Measurements from ENCODE around the gene CCDC141.

The CCDC141 gene

DNA sequence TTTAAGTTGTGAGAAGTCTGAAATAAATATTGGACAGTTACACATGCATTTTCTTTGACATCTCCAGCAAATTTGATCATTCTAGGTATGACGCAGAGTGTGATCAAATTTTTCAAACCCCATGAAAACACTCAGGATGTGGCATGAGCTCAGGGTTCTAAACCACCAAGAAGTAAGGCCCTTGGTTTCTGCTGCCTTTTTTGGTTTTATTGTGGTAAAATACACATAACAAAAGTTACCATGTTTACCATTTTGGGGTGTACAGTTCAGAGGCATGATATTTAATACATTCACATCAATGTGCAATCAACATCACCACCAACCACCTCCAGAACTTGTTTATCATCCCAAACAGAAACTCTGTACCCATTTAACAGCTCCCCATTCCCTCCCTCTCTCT is 178.4 kb downstream of the CCDC141 start:
- no peaks in the 10 kb centered on the region for H3K36me3 ChIP-seq (ENCODE audit: control insufficient read depth, insufficient read depth, low read length)
- H3K4me1 ChIP-seq (ENCODE audit: control insufficient read depth, insufficient read depth, low read length): no peaks in the 10 kb centered on the region
- H3K27ac ChIP-seq (ENCODE audit: low read depth, low read length): no peak overlapping the region
- no peak overlapping the region for H3K9ac ChIP-seq (ENCODE audit: low read length)
- no peaks in the 10 kb centered on the region for H3K27me3 ChIP-seq (ENCODE audit: control insufficient read depth, insufficient read depth, low read length)
- H3K9me3 ChIP-seq (ENCODE audit: control insufficient read depth, insufficient read depth, low read depth, low read length): no peaks in the 10 kb centered on the region
- H3K4me3 ChIP-seq (ENCODE audit: low read depth, low read length): no peak overlapping the region

DNA sequence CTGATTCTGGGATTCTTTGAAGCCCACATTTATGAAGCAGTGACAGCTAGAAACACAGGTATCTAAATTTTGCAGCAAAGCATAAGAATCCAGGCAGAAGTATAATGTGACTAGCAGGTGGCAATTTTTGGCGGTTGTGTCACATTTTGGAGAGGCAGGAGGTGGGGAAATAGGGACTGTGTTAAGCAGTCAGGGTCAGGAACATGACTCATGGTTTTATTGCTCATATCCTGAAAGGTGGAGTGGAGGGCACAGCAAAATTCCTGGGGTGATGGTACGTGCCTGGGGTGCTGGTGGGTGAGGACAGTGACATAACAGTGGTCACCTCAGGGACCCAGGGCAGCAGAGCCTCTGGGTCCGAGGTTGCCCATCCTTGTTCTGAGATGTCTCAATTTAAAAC is 179.2 kb downstream of the CCDC141 start:
- Histone ChIP-seq H3K4me1 (ENCODE audit: control insufficient read depth, insufficient read depth, low read length) (no peaks in the 10 kb centered on the region), H3K9me3 (ENCODE audit: control insufficient read depth, insufficient read depth, low read depth, low read length) (no peaks in the 10 kb centered on the region), H3K4me3 (ENCODE audit: low read depth, low read length) (no peak overlapping the region), H3K27ac (ENCODE audit: low read depth, low read length) (no peak overlapping the region), H3K36me3 (ENCODE audit: control insufficient read depth, insufficient read depth, low read length) (no peaks in the 10 kb centered on the region), H3K9ac (ENCODE audit: low read length) (no peak overlapping the region), H3K27me3 (ENCODE audit: control insufficient read depth, insufficient read depth, low read length) (no peaks in the 10 kb centered on the region)

- Histone ChIP-seq H3K4me3 (ENCODE audit: low read depth, low read length) (no peak overlapping the region), H3K9ac (ENCODE audit: low read length) (no peak overlapping the region), H3K27ac (ENCODE audit: low read depth, low read length) (no peak overlapping the region), H3K36me3 (ENCODE audit: control insufficient read depth, insufficient read depth, low read length) (no peaks in the 10 kb centered on the region), H3K4me1 (ENCODE audit: control insufficient read depth, insufficient read depth, low read length) (peaks cover 15% of the 10 kb centered on the region), H3K9me3 (ENCODE audit: control insufficient read depth, insufficient read depth, low read depth, low read length) (no peaks in the 10 kb centered on the region), H3K27me3 (ENCODE audit: control insufficient read depth, insufficient read depth, low read length) (no peaks in the 10 kb centered on the region)
Measured at GRCh38 chr2:178865999-178866398, 183.9 kb downstream of the CCDC141 start.

GRCh38 chr2:178865146-178865936 is 184.6 kb downstream of the CCDC141 start:
- Histone ChIP-seq H3K9ac (ENCODE audit: low read length) (no peak overlapping the region), H3K4me3 (ENCODE audit: low read depth, low read length) (no peak overlapping the region), H3K27ac (ENCODE audit: low read depth, low read length) (no peak overlapping the region), H3K4me1 (ENCODE audit: control insufficient read depth, insufficient read depth, low read length) (peaks cover 15% of the 10 kb centered on the region), H3K27me3 (ENCODE audit: control insufficient read depth, insufficient read depth, low read length) (no peaks in the 10 kb centered on the region), H3K9me3 (ENCODE audit: control insufficient read depth, insufficient read depth, low read depth, low read length) (no peaks in the 10 kb centered on the region), H3K36me3 (ENCODE audit: control insufficient read depth, insufficient read depth, low read length) (no peaks in the 10 kb centered on the region)

- Histone ChIP-seq H3K9me3 (ENCODE audit: control insufficient read depth, insufficient read depth, low read depth, low read length) (no peaks in the 10 kb centered on the region), H3K27ac (ENCODE audit: low read depth, low read length) (no peak overlapping the region), H3K27me3 (ENCODE audit: control insufficient read depth, insufficient read depth, low read length) (no peaks in the 10 kb centered on the region), H3K36me3 (ENCODE audit: control insufficient read depth, insufficient read depth, low read length) (no peaks in the 10 kb centered on the region), H3K4me3 (ENCODE audit: low read depth, low read length) (no peak overlapping the region), H3K9ac (ENCODE audit: low read length) (no peak overlapping the region), H3K4me1 (ENCODE audit: control insufficient read depth, insufficient read depth, low read length) (peaks cover 15% of the 10 kb centered on the region)
Measured at GRCh38 chr2:178863856-178864620, 185.9 kb downstream of the CCDC141 start.

DNA sequence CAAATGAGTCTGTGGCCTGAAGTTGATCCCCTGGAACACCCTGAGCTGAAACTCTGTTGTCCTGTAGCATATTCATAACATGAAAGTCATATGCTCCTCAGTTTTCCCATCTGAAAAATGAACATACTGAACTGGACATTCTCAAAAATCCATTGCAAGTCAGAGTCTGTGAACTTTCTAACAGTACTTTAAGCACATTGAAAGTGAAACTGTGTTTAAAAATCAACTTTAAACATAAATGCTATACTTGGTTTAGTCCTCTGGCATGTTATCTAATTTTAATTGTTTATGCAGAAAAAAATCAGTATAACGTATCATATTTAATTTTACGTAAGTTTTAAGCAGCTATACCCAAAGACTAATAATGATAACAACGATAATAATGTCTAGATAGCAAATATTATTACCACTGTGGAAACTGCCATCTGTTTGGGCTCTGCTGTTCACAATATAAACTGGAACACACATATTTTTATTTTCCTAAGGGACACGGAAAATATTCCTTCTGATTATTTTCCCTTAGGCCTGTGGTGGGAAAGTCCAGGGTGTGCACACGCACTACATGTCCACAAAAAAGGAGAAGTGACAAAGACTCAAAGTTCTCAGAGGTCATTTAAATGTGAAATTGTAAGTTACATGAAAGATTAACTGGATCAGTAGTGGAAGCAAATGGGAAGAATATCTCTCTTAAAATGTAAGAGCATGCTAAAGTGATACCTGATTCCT is 186.6 kb downstream of the CCDC141 start:
- no peaks in the 10 kb centered on the region for H3K36me3 ChIP-seq (ENCODE audit: control insufficient read depth, insufficient read depth, low read length)
- H3K9me3 ChIP-seq (ENCODE audit: control insufficient read depth, insufficient read depth, low read depth, low read length): no peaks in the 10 kb centered on the region
- H3K9ac ChIP-seq (ENCODE audit: low read length): no peak overlapping the region
- no peak overlapping the region for H3K27ac ChIP-seq (ENCODE audit: low read depth, low read length)
- no peak overlapping the region for H3K4me3 ChIP-seq (ENCODE audit: low read depth, low read length)
- H3K4me1 ChIP-seq (ENCODE audit: control insufficient read depth, insufficient read depth, low read length): peaks cover 15% of the 10 kb centered on the region
- H3K27me3 ChIP-seq (ENCODE audit: control insufficient read depth, insufficient read depth, low read length): no peaks in the 10 kb centered on the region

DNA sequence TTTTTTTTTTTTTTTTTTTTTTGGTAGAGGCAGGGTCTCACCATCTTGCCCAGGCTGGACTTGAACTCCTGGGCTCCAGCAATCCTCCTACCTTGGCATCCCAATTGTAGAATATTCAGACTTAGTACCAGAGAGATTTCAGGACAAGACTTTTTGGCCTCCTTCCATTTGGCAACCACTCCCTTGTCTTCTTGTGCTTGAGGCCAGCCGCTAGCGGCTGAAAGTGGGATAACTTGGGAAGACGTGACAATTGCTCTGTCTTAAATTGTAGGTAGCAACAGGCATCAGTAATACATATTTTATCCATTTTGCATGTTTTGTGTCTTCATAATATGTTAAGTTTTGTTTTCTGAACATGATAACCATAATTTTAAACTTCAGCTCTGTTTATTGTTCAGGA is 189.4 kb downstream of the CCDC141 start:
- no peaks in the 10 kb centered on the region for H3K27me3 ChIP-seq (ENCODE audit: control insufficient read depth, insufficient read depth, low read length)
- no peaks in the 10 kb centered on the region for H3K36me3 ChIP-seq (ENCODE audit: control insufficient read depth, insufficient read depth, low read length)
- H3K27ac ChIP-seq (ENCODE audit: low read depth, low read length): no peak overlapping the region
- no peak overlapping the region for H3K9ac ChIP-seq (ENCODE audit: low read length)
- no peaks in the 10 kb centered on the region for H3K9me3 ChIP-seq (ENCODE audit: control insufficient read depth, insufficient read depth, low read depth, low read length)
- H3K4me1 ChIP-seq (ENCODE audit: control insufficient read depth, insufficient read depth, low read length): peaks cover 15% of the 10 kb centered on the region
- H3K4me3 ChIP-seq (ENCODE audit: low read depth, low read length): no peak overlapping the region

DNA sequence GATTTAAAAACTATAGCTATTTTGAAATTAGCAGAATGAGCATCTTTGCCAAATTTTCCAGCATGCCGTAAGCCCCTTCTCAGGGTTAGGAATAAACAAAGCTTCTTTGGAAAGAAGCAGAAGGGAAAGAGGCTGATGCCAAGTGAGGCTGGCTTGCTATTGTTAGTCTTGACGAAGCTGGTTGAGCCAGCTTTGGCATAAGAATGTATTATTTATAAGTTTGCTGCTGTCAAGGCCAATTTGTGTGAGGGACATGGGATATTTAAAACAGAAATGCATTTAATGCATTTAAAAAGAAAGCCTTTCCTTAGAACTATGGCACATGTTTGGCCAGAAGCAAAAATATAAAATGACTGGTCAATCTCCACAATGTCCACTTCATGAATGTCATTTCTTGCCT is 190.2 kb downstream of the CCDC141 start:
- Histone ChIP-seq H3K9ac (ENCODE audit: low read length) (no peak overlapping the region), H3K9me3 (ENCODE audit: control insufficient read depth, insufficient read depth, low read depth, low read length) (no peaks in the 10 kb centered on the region), H3K27ac (ENCODE audit: low read depth, low read length) (no peak overlapping the region)

GRCh38 chr2:178858896-178859625 is 190.9 kb downstream of the CCDC141 start:
- H3K27me3 ChIP-seq (ENCODE audit: control insufficient read depth, insufficient read depth, low read length): no peaks in the 10 kb centered on the region
- H3K4me1 ChIP-seq (ENCODE audit: control insufficient read depth, insufficient read depth, low read length): peaks cover 8% of the 10 kb centered on the region
- H3K9ac ChIP-seq (ENCODE audit: low read length): no peak overlapping the region
- no peaks in the 10 kb centered on the region for H3K9me3 ChIP-seq (ENCODE audit: control insufficient read depth, insufficient read depth, low read depth, low read length)
- no peaks in the 10 kb centered on the region for H3K36me3 ChIP-seq (ENCODE audit: control insufficient read depth, insufficient read depth, low read length)
- no peak overlapping the region for H3K4me3 ChIP-seq (ENCODE audit: low read depth, low read length)
- no peak overlapping the region for H3K27ac ChIP-seq (ENCODE audit: low read depth, low read length)

More for the DNA sequence above, 190.2 kb downstream of the CCDC141 start:
- Histone ChIP-seq H3K4me3 (ENCODE audit: low read depth, low read length) (no peak overlapping the region), H3K27me3 (ENCODE audit: control insufficient read depth, insufficient read depth, low read length) (no peaks in the 10 kb centered on the region), H3K4me1 (ENCODE audit: control insufficient read depth, insufficient read depth, low read length) (peaks cover 15% of the 10 kb centered on the region), H3K36me3 (ENCODE audit: control insufficient read depth, insufficient read depth, low read length) (no peaks in the 10 kb centered on the region)

DNA sequence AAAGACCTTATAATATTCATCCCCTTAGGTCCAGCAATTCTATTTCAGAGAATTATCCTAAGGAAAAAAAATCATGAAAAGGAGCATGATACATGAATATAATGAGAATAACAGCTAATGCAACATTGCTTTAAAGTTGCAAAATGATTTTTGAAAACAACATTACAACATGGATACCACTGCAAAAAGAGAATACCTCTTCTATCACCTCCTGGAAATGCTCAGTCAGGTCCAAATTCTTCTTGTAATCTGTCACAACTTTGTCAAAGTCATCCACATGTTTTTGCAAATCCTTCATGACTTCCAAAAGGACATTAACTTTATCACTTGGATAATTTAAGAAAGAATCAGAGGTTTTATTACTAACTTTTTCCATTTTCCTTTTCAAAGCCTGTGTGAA is 194.8 kb downstream of the CCDC141 start:
- H3K27me3 ChIP-seq (ENCODE audit: control insufficient read depth, insufficient read depth, low read length): no peaks in the 10 kb centered on the region
- H3K4me3 ChIP-seq (ENCODE audit: low read depth, low read length): no peak overlapping the region
- H3K36me3 ChIP-seq (ENCODE audit: control insufficient read depth, insufficient read depth, low read length): no peaks in the 10 kb centered on the region; the same call in 1 of the 2 replicates
- H3K9ac ChIP-seq (ENCODE audit: low read length): no peak overlapping the region
- no peaks in the 10 kb centered on the region for H3K4me1 ChIP-seq (ENCODE audit: control insufficient read depth, insufficient read depth, low read length)
- H3K9me3 ChIP-seq (ENCODE audit: control insufficient read depth, insufficient read depth, low read depth, low read length): no peaks in the 10 kb centered on the region
- H3K27ac ChIP-seq (ENCODE audit: low read depth, low read length): no peak overlapping the region
